Heart left ventricle (tissue), 16 donors: Measurements from ENCODE around the gene HBQ1. TPM values are rescaled to one million over a fixed set of nuclear protein-coding genes. Genes with fewer than 3 reads are reported as not detected.
"Not testable (repeated sequence)": the region's sequence is repeated elsewhere in the genome, so short reads cannot be mapped to it uniquely, and the experiment has no call there.

Source experiments
- ATAC-seq, 4 donors: fragments of 200-7000 bp; cut with Tn5 transposase; one replicate each; pipeline ENCODE4 v1.9.1; 2020 to 2022; ENCODE audit warnings: moderate library complexity in 4 of 4, mild to moderate bottlenecking in 3 of 4, moderate number of reproducible peaks in 1 of 4
- DNase-seq, 5 donors: peaks; one replicate each; pipeline ENCODE4 v3.0.0-alpha.2; 2020
- H3K27ac ChIP-seq, 12 donors: fragments of 200-600 bp; sonication (generic) in 4 of 12; one replicate each; pipeline versions ENCODE4 v1.5.0 to v1.8.0; 2016 to 2022; ENCODE audit warnings: mild to moderate bottlenecking in 2 of 12
- H3K27me3 ChIP-seq, 9 donors: fragments of 200-600 bp; sonication (generic) in 2 of 9; one replicate each; pipeline versions ENCODE4 v1.5.1 to v1.8.0; 2016 to 2022; ENCODE audit warnings: mild to moderate bottlenecking in 3 of 9
- H3K36me3 ChIP-seq, 9 donors: fragments of 200-600 bp; sonication (generic) in 2 of 9; one replicate each; pipeline versions ENCODE4 v1.5.0 to v1.8.0; 2018 to 2022; ENCODE audit warnings: mild to moderate bottlenecking in 2 of 9
- H3K4me1 ChIP-seq, 12 donors: fragments of 200-600 bp; sonication (generic) in 4 of 12; one replicate each; pipeline versions ENCODE4 v1.5.0 to v1.8.0; 2016 to 2022; ENCODE audit warnings: mild to moderate bottlenecking in 3 of 12
- H3K4me3 ChIP-seq, 12 donors: fragments of 200-600 bp; sonication (generic) in 4 of 12; one replicate each; pipeline versions ENCODE4 v1.5.0 to v1.8.0; 2017 to 2022; ENCODE audit warnings: mild to moderate bottlenecking in 9 of 12, moderate library complexity in 4 of 12
- H3K9me3 ChIP-seq, 12 donors: fragments of 200-600 bp; sonication (generic) in 4 of 12; one replicate each; pipeline versions ENCODE4 v1.5.0 to v1.8.0; 2016 to 2022; ENCODE audit warnings: mild to moderate bottlenecking in 1 of 12
- POLR2A ChIP-seq, 2 donors: fragments of 450-650 bp; IDR thresholded peaks; one replicate each; pipeline ENCODE4 v1.6.1; 2017; ENCODE audit warnings: antibody characterized with exemption in 2 of 2, mild to moderate bottlenecking in 2 of 2, moderate library complexity in 2 of 2
- WGBS, 4 donors: extraction: QIAGEN DNeasy Blood & Tissue Kit in 2 of 4; methylation state at CpG; one replicate each; pipeline versions ENCODE4 v1.1.5 to v1.1.7; 2013 to 2018; 5-methylcytosine and 5-hydroxymethylcytosine counted together
- intact Hi-C, 10 donors: fragments of 100-400 bp; cut with DNase I; formaldehyde crosslinking; loops; one replicate each; pipeline versions ENCODE4 v1.11.1 to v1.14.2; 2022
- polyA plus RNA-seq, 2 donors: library from polyadenylated mRNA; stranded (reverse); fragments of 200-250 nt; gene quantifications; one replicate each; pipeline ENCODE4 v1.2.3, GENCODE V29; 2013
- total RNA-seq, 9 donors: library from RNA; depleted of rRNA in 2 of 9; stranded (reverse); fragments of >200 nt in 2 of 9; fragmentation: NEBNext Ultra II Directional in 3 of 9; extraction: Animal tissue kit (Norgen Biotek cat#: 25700) in 3 of 9; gene quantifications; one replicate each; pipeline versions ENCODE4 v1.1.0 to v1.2.4, GENCODE V29; 2016 to 2023
- donor health status: ischemic (EF 13 %, LVEDD 7.1; RV severe dilation, severe dysfunction).
- donor health status: healthy with polysubstance abuse.
- donor health status: DM: no; HTN: yes; CAD: no.
- donor health status: DM: no; HTN: no; CAD: no.
- donor health status: ischemic (EF 25% LVEDD 6.9; RV normal size, moderate dysfunction).
- donor health status: ischemic (EF 25% LVEDD 5.7; RV mildly dilated, moderate dysfunction).
- donor health status: healthy.
- donor health status: DM: yes; HTN: yes; CAD: no.
- donor health status: ischemic (EF 35%, LVEDD 5.7; RV mildly dilated, moderate dysfunction).
- donor health status: nonischemic (EF 11% LVEDD 7.7; RV severe dilation, severe dysfunction).
- donor health status: DM: yes; HTN: yes; CAD: no.
- donor health status: PGD.
- donor health status: ischemic (EF 29% LVEDD 5.4; RV normal size, mild dysfunction).
- donor health status: nonischemic (EF 23%, LVEDD 6.1; RV moderate dilation, normal function).

The HBQ1 gene
- total and polyA plus RNA-seq, 11 donors: not detected

DNA sequence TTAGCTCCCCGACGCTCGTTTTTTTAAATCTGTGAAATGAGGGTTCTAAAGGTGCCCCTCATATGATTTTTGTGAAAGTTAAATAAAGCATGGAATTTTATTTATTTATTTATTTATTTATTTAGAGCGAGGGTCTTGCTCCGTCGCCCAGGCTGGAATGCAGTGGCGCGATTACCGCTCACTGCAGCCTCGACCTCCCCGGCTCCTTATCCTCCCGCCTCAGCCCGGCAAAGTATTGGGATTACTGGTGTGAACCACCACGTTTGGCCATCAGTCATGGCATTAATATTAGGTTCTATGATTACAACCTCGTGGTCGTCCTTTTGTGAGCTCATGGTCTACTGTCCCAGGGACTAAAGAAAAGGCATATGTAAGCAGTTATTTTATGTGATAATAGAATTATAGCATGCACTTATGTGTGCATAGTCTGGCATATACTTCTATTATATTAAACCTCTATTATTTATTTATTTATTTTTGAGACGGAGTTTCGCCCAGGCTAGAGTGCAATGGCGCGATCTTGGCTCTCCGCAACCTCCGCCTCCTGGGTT lies 49.5 kb downstream of the HBQ1 start:
- H3K4me1 ChIP-seq: peaks cover 3 to 29% (median 16%) of the 10 kb centered on the region in 12 donors
- no peak for DNase-seq
- peak overlapping the region; percentile 56 to 93 (median 77) for H3K4me3 ChIP-seq
- H3K9me3 ChIP-seq: no peaks in the 10 kb centered on the region
- H3K36me3 ChIP-seq: peaks cover 0 to 32% (median 28%) of the 10 kb centered on the region in 9 donors
- peak overlapping the region in 11 of 12 donors; percentile 90 to 99 (median 97) for H3K27ac ChIP-seq
- WGBS, 4 donors: 82 to 84% (median 82%) methylated on average over 22 of the region's 22 CpGs
- no peaks in the 10 kb centered on the region for H3K27me3 ChIP-seq
- intact Hi-C loops: loop anchor here in 6 of 10 donors (5.0 to 10.0 kb wide), 3 partner anchors 122 to 125 kb away; partner anchors contain the start of gene AXIN1 (in 5 of the 6)
- TF ChIP-seq POLR2A (IDR thresholded peaks at IDR 0.05): no peak
- ATAC-seq: no peak

GRCh38 chr16:230351-230750 lies 50.1 kb downstream of the HBQ1 start:
- not testable (repeated sequence) for H3K9me3 ChIP-seq, DNase-seq, H3K4me3 ChIP-seq, H3K27ac ChIP-seq, ATAC-seq, H3K27me3 ChIP-seq
- WGBS, 4 donors: 91 to 96% (median 95%) methylated on average over 18 of the region's 18 CpGs
- Histone ChIP-seq H3K4me1 (peaks cover 3 to 30% (median 17%) of the 10 kb centered on the region in 12 donors), H3K36me3 (peaks cover 0 to 28% (median 23%) of the 10 kb centered on the region in 9 donors)
- intact Hi-C loops: loop anchor here in 1 of 10 donors (5.0 kb wide), 1 partner anchor 122 kb away; the partner anchor contains the start of gene AXIN1

Other genes starting within 250 kb of the HBQ1 start
- 10 to 100 TPM in 7 of 9 donors, 1 to 10 TPM in 2; 4.1 to 14.4 (median 11.5) TPM for gene POLR3K, start 126.9 kb upstream of the HBQ1 start, total RNA-seq
- 10 to 100 TPM; 10.9 to 20.3 TPM for gene POLR3K, start 126.9 kb upstream of the HBQ1 start, polyA plus RNA-seq
- 100 to 1,000 TPM in 1 of 9 donors, 10 to 100 TPM in 8; 41.6 to 105 (median 56.5) TPM for gene SNRNP25, start 126.6 kb upstream of the HBQ1 start, total RNA-seq
- gene SNRNP25, start 126.6 kb upstream of the HBQ1 start, polyA plus RNA-seq: 100 to 1,000 TPM in 1 of 2 donors, 10 to 100 TPM in 1; 65.2 to 127 TPM
- gene RHBDF1, start 107.8 kb upstream of the HBQ1 start, total RNA-seq: 10 to 100 TPM; 17.4 to 30.6 (median 22.7) TPM
- 10 to 100 TPM; 23.9 to 45.8 TPM for gene RHBDF1, start 107.8 kb upstream of the HBQ1 start, polyA plus RNA-seq
- gene MPG, start 102.2 kb upstream of the HBQ1 start, total RNA-seq: 10 to 100 TPM; 30.5 to 89.7 (median 38.6) TPM
- gene MPG, start 102.2 kb upstream of the HBQ1 start, polyA plus RNA-seq: 10 to 100 TPM; 63.5 to 77.3 TPM
- 10 to 100 TPM; 12.9 to 29.4 (median 23.9) TPM for gene NPRL3, start 41.8 kb upstream of the HBQ1 start, total RNA-seq
- gene NPRL3, start 41.8 kb upstream of the HBQ1 start, polyA plus RNA-seq: 10 to 100 TPM; 15.5 to 25.6 TPM
- gene HBZ, start 27.8 kb upstream of the HBQ1 start, total RNA-seq: not detected
- gene HBZ, start 27.8 kb upstream of the HBQ1 start, polyA plus RNA-seq: not detected
- gene HBM, start 14.5 kb upstream of the HBQ1 start, total RNA-seq: under 1 TPM in 4 of 9 donors, not detected in 5; 0.54 to 0.62 (median 0.58) TPM
- not detected for gene HBM, start 14.5 kb upstream of the HBQ1 start, polyA plus RNA-seq
- gene HBA2, start 7.6 kb upstream of the HBQ1 start, total RNA-seq: 1,000 to 10,000 TPM in 2 of 9 donors, 100 to 1,000 TPM in 4, 10 to 100 TPM in 3; 47.9 to 2,038 (median 162) TPM
- gene HBA2, start 7.6 kb upstream of the HBQ1 start, polyA plus RNA-seq: 10 to 100 TPM in 1 of 2 donors, 1 to 10 TPM in 1; 3.6 to 90.1 TPM
- gene HBA1, start 3.8 kb upstream of the HBQ1 start, total RNA-seq: 1,000 to 10,000 TPM in 1 of 9 donors, 100 to 1,000 TPM in 7, 10 to 100 TPM in 1; 74.1 to 1,031 (median 259) TPM
- 10 to 100 TPM in 1 of 2 donors, 1 to 10 TPM in 1; 1.8 to 32.6 TPM for gene HBA1, start 3.8 kb upstream of the HBQ1 start, polyA plus RNA-seq
- 10 to 100 TPM; 12.5 to 26.8 (median 19.4) TPM for gene LUC7L, start 49.0 kb downstream of the HBQ1 start, total RNA-seq
- gene LUC7L, start 49.0 kb downstream of the HBQ1 start, polyA plus RNA-seq: 10 to 100 TPM; 17.7 to 47.5 TPM
- 100 to 1,000 TPM; 132 to 201 (median 148) TPM for gene FAM234A, start 54.4 kb downstream of the HBQ1 start, total RNA-seq
- gene FAM234A, start 54.4 kb downstream of the HBQ1 start, polyA plus RNA-seq: 100 to 1,000 TPM; 110 to 124 TPM
- 10 to 100 TPM in 5 of 9 donors, 1 to 10 TPM in 4; 4.9 to 19.5 (median 11.8) TPM for gene RGS11, start 95.5 kb downstream of the HBQ1 start, total RNA-seq
- 10 to 100 TPM in 1 of 2 donors, 1 to 10 TPM in 1; 1.1 to 12.1 TPM for gene RGS11, start 95.5 kb downstream of the HBQ1 start, polyA plus RNA-seq
- 10 to 100 TPM in 3 of 9 donors, 1 to 10 TPM in 6; 5.5 to 19.2 (median 8.2) TPM for gene ARHGDIG, start 100.1 kb downstream of the HBQ1 start, total RNA-seq
- gene ARHGDIG, start 100.1 kb downstream of the HBQ1 start, polyA plus RNA-seq: 10 to 100 TPM in 1 of 2 donors, under 1 TPM in 1; 0.26 to 11.4 TPM
- gene PDIA2, start 102.7 kb downstream of the HBQ1 start, total RNA-seq: 1 to 10 TPM in 8 of 9 donors, under 1 TPM in 1; 0.98 to 9.3 (median 5.1) TPM
- gene PDIA2, start 102.7 kb downstream of the HBQ1 start, polyA plus RNA-seq: 1 to 10 TPM in 1 of 2 donors, under 1 TPM in 1; 0.17 to 1.7 TPM
- gene AXIN1, start 172.3 kb downstream of the HBQ1 start, total RNA-seq: 10 to 100 TPM in 6 of 9 donors, 1 to 10 TPM in 3; 6.8 to 32.0 (median 11.6) TPM
- gene AXIN1, start 172.3 kb downstream of the HBQ1 start, polyA plus RNA-seq: 10 to 100 TPM; 10.0 to 19.8 TPM
- gene MRPL28, start 190.1 kb downstream of the HBQ1 start, total RNA-seq: 100 to 1,000 TPM in 2 of 9 donors, 10 to 100 TPM in 7; 66.3 to 126 (median 77.7) TPM
- gene MRPL28, start 190.1 kb downstream of the HBQ1 start, polyA plus RNA-seq: 100 to 1,000 TPM; 135 to 157 TPM
- gene PGAP6, start 201.5 kb downstream of the HBQ1 start, total RNA-seq: 10 to 100 TPM; 32.3 to 65.3 (median 44.9) TPM
- gene PGAP6, start 201.5 kb downstream of the HBQ1 start, polyA plus RNA-seq: 10 to 100 TPM; 30.1 to 63.8 TPM
- 10 to 100 TPM; 53.9 to 95.3 (median 73.8) TPM for gene NME4, start 216.7 kb downstream of the HBQ1 start, total RNA-seq
- 100 to 1,000 TPM in 1 of 2 donors, 10 to 100 TPM in 1; 37.5 to 103 TPM for gene NME4, start 216.7 kb downstream of the HBQ1 start, polyA plus RNA-seq
- 10 to 100 TPM in 6 of 9 donors, 1 to 10 TPM in 3; 6.9 to 20.6 (median 12.2) TPM for gene DECR2, start 221.4 kb downstream of the HBQ1 start, total RNA-seq
- 10 to 100 TPM in 1 of 2 donors, 1 to 10 TPM in 1; 7.1 to 17.1 TPM for gene DECR2, start 221.4 kb downstream of the HBQ1 start, polyA plus RNA-seq
- gene RAB11FIP3, start 245.2 kb downstream of the HBQ1 start, total RNA-seq: 10 to 100 TPM; 19.9 to 39.9 (median 31.9) TPM
- 10 to 100 TPM; 19.3 to 35.2 TPM for gene RAB11FIP3, start 245.2 kb downstream of the HBQ1 start, polyA plus RNA-seq